HG03039 (cell line): ENCODE results near the gene MAD1L1.

ENCODE experiments used
- ATAC-seq: cut with Tn5 transposase; IDR thresholded peaks from one replicate; pipeline ENCODE4 v1.9.1; 2021; ENCODE audit warnings: mild to moderate bottlenecking, moderate library complexity; ENCODE audit not compliant: unreplicated experiment

Gene MAD1L1

GRCh38 chr7:2051707-2052656 is 180.8 kb downstream of the MAD1L1 start:
- no peak for ATAC-seq

- no peak for ATAC-seq
These were observed 182.3 kb downstream of the MAD1L1 start for GRCh38 chr7:2050511-2050866.

DNA sequence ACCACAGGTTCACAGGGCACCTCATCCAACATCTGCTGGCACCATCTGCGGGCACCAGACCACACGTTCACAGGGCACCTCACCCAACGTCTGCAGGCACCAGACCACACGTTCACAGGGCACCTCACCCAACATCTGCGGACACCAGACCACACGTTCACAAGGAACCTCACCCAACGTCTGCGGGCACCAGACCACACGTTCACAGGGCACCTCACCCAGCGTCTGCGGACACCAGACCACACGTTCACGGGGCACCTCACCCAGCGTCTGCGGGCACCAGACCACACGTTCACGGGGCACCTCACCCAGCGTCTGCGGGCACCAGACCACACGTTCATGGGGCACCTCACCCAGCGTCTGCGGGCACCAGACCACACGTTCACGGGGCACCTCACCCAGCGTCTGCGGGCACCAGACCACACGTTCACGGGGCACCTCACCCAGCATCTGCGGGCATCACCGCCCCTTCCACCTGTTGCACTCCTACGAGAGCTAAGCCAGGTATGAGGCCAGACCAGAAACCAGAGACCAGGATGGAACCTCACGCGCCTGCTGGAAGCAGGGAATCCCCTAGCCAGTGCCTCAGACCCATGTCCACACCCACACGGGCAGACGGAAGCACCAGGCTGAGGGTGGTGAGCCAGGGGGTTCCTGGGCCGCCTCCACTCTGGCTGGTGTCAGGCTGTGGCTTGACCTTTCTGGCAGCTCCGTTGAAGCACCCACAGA is 182.8 kb downstream of the MAD1L1 start:
- ATAC-seq = no peak

DNA sequence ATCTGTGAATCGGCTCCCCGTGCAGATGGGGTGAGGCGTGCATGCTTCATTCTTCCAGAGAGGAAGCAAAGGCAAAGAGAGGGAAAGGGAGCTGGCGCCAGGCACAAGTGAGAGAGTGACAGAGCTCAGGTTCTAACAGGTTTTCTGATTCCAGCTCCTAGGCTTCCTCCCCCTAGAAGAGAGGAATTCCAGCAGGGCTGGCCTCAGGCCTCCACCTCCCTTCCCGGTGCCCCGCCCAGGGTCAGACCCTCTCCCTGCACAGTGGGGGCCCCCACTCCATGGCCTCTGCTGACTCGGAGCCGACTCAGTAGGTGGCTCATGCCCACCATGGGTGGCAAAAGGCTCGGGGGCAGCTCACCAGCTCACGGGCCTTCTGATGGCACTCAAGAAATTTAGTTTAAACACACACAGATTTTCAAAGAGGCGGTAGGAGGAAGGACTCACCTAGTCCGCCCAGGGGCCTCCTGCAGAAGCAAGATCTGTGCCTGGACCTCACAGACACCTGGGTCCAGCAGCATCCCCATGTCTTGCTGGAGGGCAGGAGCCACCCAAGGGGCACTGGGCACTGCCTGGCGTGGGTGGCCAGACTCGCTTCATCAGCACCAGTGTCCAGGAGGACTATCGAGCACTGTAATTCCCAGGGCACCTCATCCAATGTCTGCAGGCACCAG is 183.5 kb downstream of the MAD1L1 start:
- no peak for ATAC-seq

DNA sequence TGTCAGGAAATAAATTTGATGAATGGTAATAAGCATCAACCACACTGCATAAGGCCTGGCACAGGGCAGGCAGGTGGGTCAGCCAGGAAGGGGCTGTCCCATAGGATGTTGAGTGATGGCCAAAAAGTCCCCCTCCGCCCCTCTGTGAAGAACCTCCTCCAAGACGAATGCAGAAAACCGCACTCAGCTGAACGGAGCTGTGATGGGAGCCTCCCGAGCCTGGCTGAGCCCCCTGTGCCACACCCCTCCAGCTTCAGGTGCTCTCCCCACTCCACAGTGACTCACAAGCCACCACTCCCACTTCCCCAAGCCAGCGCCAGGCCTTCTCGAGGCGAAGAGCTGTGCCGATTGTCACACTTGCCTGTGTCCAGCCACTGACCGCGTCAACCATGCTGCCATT is 184.2 kb downstream of the MAD1L1 start:
- ATAC-seq = no peak

- no peak for ATAC-seq
These were observed 184.7 kb downstream of the MAD1L1 start for GRCh38 chr7:2048006-2048405.

GRCh38 chr7:2046581-2047565 is 185.9 kb downstream of the MAD1L1 start:
- no peak for ATAC-seq

- ATAC-seq = no peak
These were observed 187.0 kb downstream of the MAD1L1 start for GRCh38 chr7:2045559-2046405.

DNA sequence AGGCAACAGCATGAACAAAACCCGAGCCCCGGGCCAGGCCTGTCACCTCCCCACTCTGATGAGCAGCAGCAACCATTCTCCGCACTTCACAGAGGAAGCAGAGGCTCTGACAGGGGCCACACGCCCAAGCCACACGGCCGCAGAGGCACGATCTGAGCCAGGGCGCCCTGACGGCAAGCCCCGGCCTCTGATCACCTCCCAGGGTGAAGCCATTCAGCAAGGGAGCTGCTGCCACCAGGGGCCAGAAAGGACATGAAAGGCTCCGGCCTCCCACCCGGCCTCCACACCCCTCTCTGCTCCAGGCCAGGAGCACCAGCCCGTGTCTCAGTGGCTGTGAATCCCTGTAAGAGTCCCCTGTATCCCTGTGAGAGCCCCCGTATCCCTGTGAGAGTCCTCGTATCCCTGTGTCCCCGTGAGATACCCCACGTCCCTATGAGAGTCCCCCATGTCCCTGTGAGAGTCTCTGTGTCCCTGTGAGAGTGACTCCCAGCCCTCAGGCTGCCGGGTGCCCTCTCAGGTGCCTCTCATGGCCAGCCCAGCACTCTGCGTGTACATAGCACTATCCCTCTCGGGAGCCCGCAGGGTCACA is 187.8 kb downstream of the MAD1L1 start:
- no peak for ATAC-seq

- no peak for ATAC-seq
These were observed 188.3 kb downstream of the MAD1L1 start for GRCh38 chr7:2044311-2044882.

DNA sequence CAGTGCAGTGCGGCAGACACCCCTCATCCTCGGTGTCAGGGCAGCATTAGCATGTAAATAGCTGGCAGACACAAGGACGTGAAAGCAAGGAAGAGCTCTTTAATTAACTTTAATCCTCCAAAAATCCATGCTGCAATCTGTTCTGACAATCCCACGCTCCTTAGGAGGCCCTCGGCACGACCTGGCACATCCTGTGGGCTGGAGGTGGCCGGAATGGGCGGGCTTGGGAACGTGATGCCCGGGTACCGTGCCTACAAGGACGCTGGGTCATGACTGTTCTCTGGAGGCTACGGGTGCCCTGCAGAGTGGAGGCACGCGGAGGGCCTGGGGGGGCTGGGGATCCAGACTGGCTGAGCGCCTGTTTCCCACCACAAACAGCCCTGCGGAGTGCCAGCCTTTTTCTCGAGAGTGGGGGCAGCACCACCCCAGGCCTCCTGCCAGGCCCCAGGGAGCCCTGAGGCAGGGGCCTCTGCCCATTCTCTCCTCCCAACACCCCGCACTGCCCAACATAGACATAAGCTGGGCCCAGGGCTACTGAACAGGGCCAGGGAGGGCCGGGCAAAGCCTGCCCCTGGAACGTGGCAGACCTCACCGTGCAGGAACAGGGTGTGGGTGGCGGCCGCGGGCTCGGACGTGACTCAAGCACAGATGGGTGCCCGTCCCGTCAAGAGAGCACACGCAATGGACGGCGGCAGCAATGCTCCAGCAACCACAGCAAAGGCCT is 189.3 kb downstream of the MAD1L1 start:
- no peak for ATAC-seq

- no peak for ATAC-seq
These were observed 190.1 kb downstream of the MAD1L1 start for GRCh38 chr7:2042650-2043049.

DNA sequence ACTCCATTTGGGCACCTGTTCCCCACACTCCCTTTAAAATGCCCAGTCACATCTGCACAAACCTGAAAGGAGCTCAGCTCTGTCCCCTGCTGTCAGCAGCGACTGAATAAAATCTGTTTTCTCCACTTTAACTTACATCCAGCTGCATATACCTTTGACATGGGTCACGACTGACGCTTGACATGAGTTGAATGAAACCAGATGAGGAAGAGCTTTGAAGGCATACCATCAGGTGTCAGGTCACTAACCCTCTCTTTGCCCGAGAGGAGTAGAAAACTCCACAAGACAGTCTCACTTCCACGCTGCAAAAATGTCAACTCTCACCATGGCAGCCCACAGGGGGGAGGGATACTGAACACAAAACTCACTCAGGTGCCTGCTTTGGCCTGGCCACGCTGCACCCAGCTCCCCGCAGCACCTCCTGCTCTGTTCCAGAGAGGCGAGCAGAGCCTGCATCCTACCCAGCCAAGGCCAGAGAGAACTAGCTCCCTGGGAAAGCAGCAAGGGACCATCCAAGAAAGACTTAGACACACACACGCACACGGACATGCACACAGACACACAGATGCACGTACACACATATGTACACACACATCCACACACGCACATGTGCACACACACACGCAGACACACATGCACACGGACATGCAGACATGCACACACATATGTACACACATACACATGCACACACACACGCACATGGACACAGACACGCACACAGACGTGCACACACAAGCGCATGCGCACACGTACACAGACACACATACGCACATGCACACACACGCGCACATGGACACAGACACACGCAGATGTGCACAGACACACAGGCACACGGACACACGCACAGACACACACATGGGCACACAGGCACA is 191.0 kb downstream of the MAD1L1 start:
- no peak for ATAC-seq

DNA sequence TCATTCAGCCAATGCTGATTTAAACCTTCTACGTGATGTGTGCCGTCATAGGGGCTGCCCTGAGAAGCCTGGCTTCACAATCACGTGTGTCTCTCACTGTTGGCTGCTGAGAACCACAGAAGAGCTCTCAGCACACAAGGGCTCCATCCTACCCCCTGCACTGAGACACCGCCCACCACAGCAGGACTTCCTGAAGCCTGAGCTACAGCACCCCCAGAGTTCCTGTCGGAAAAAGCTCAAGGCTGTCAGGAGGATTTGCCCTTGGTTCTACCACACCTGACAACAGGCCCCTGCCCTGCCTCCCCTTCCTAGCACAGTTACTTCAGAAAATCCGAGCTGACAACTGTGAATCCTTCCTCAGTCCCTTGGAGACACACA is 191.9 kb downstream of the MAD1L1 start:
- ATAC-seq = no peak

- ATAC-seq = no peak
These were observed 192.4 kb downstream of the MAD1L1 start for GRCh38 chr7:2040201-2040892.

- ATAC-seq = no peak
These were observed 193.6 kb downstream of the MAD1L1 start for GRCh38 chr7:2038931-2039728.
